DOHH2 (cell line): ENCODE results near the gene AP5B1.

ENCODE experiments used
- H3F3A ChIP-seq: fragments of 200-600 bp; sonication (generic), shearing (Covaris generic); 2 replicates; pipeline ENCODE4 v1.6.0; 2016; ENCODE audit warnings: antibody characterized with exemption, mild to moderate bottlenecking; ENCODE audit not compliant: control insufficient read depth, insufficient read depth
- H3K27ac ChIP-seq: fragments of 200-600 bp; sonication (generic); 2 replicates; pipeline ENCODE4 v1.5.1; 2014; ENCODE audit warnings: low read depth, mild to moderate bottlenecking, low read length, moderate library complexity
- H3K27me3 ChIP-seq: fragments of 200-600 bp; sonication (generic); 2 replicates; pipeline ENCODE4 v1.6.1; 2014; ENCODE audit warnings: mild to moderate bottlenecking, low read length, mixed read lengths; ENCODE audit not compliant: control insufficient read depth
- H3K36me3 ChIP-seq: fragments of 200-600 bp; sonication (generic); 2 replicates; pipeline ENCODE4 v1.6.1; 2014; ENCODE audit warnings: mild to moderate bottlenecking, low read length, moderate library complexity, mixed read lengths; ENCODE audit not compliant: control insufficient read depth
- H3K4me1 ChIP-seq: fragments of 200-600 bp; sonication (generic); 2 replicates; pipeline ENCODE4 v1.6.1; 2014; ENCODE audit warnings: mild to moderate bottlenecking, low read length, mixed read lengths; ENCODE audit not compliant: control insufficient read depth
- H3K4me2 ChIP-seq: fragments of 200-600 bp; sonication (generic); 2 replicates; pipeline ENCODE4 v1.6.0; 2014; ENCODE audit warnings: mild to moderate bottlenecking, low read length, moderate library complexity
- H3K4me3 ChIP-seq: fragments of 200-600 bp; sonication (generic); 2 replicates; pipeline ENCODE4 v1.5.1; 2014; ENCODE audit warnings: mild to moderate bottlenecking, low read length, mixed read lengths
- H3K79me2 ChIP-seq: fragments of 200-600 bp; sonication (generic); 2 replicates; pipeline ENCODE4 v1.6.1; 2014; ENCODE audit warnings: mild to moderate bottlenecking, low read length, mixed read lengths; ENCODE audit not compliant: control insufficient read depth
- H3K9me2 ChIP-seq: fragments of 200-600 bp; sonication (generic); replicated peaks from 2 replicates; pipeline ENCODE4 v1.6.1; 2014; ENCODE audit warnings: mild to moderate bottlenecking, low read length, mixed read lengths; ENCODE audit not compliant: control insufficient read depth
- H3K9me3 ChIP-seq: fragments of 200-600 bp; sonication (generic); 2 replicates; pipeline ENCODE4 v1.6.1; 2014; ENCODE audit warnings: antibody characterized with exemption, low read length, mixed read lengths; ENCODE audit not compliant: control insufficient read depth, insufficient read depth
- H4K20me1 ChIP-seq: fragments of 200-600 bp; sonication (generic); 2 replicates; pipeline ENCODE4 v1.6.0; 2014; ENCODE audit warnings: low read depth, mild to moderate bottlenecking, antibody characterized with exemption, low read length, moderate library complexity; ENCODE audit not compliant: control insufficient read depth, insufficient read depth
- EZH2phosphoT487 ChIP-seq: fragments of 200-600 bp; sonication (generic); IDR thresholded peaks from 2 replicates; pipeline ENCODE4 v1.6.1; 2017; ENCODE audit warnings: borderline replicate concordance, mild to moderate bottlenecking, antibody characterized with exemption, low read length, moderate library complexity, mixed read lengths
- TF ChIP-seq, protein P1 (sequence below): fragments of 200-600 bp; sonication (generic); IDR thresholded peaks from one replicate; pipeline ENCODE4 v1.5.1; 2014; ENCODE audit warnings: antibody characterized with exemption, mild to moderate bottlenecking, low read depth, low read length; ENCODE audit not compliant: poor library complexity, severe bottlenecking

AP5B1 gene

DNA sequence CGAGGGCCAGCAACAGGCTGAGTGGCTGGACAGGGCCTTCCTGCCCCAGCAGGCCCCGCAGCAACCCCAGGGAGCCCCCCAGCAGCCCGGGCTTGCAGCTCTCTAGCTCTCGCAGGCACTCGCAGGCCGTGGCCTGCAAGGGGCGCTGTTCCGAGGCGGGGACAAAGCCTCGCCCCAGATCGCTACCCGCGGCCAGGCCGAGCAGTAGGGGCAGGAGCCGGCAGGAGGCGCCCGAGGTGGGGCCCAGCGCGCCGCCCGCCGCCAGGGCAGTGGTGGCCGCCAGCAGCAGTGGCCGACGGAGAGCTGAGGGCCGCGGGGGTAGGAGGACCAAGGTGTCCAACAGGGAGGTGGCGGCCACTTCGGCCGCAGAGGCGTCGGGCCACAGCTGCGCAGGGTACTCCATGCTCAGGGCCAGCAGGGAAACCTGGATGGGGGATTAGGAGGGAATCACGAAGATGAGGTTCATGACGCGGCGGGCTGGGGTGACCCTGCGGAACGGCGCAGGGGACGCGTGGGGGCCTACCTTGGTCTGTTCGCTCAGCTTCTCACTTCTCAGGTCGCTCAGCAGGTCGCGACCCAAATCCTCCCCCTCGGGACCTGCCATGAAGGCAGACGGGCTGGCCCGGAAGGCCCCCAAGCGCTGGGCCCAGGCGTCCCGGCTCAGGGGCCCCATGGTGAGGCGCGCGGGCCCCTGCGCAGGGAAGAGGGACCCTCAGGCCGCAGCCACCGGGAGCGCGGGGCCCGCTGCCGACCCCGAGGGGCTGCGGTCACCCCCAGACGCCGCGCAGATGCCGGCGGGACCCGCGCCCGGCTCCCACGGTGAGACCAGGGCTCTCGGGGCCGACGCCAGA is 632 bp downstream of the AP5B1 start:
- H3K4me2 ChIP-seq: peak overlapping the region; percentile 90
- H4K20me1 ChIP-seq: peaks cover 12% of the 10 kb centered on the region
- peak overlapping the region; percentile 84 for H3K4me3 ChIP-seq
- H3K9me3 ChIP-seq: no peaks in the 10 kb centered on the region
- H3K9me2 ChIP-seq: no peaks in the 10 kb centered on the region
- H3K4me1 ChIP-seq: peaks cover 20% of the 10 kb centered on the region
- H3K27ac ChIP-seq: peak overlapping the region; percentile 44
- H3K79me2 ChIP-seq: peaks cover 39% of the 10 kb centered on the region
- H3K36me3 ChIP-seq: peaks cover 38% of the 10 kb centered on the region
- no peaks in the 10 kb centered on the region for H3F3A ChIP-seq
- H3K27me3 ChIP-seq: peaks cover 18% of the 10 kb centered on the region
- no peak for TF ChIP-seq EZH2phosphoT487
- TF ChIP-seq, protein P1, sequence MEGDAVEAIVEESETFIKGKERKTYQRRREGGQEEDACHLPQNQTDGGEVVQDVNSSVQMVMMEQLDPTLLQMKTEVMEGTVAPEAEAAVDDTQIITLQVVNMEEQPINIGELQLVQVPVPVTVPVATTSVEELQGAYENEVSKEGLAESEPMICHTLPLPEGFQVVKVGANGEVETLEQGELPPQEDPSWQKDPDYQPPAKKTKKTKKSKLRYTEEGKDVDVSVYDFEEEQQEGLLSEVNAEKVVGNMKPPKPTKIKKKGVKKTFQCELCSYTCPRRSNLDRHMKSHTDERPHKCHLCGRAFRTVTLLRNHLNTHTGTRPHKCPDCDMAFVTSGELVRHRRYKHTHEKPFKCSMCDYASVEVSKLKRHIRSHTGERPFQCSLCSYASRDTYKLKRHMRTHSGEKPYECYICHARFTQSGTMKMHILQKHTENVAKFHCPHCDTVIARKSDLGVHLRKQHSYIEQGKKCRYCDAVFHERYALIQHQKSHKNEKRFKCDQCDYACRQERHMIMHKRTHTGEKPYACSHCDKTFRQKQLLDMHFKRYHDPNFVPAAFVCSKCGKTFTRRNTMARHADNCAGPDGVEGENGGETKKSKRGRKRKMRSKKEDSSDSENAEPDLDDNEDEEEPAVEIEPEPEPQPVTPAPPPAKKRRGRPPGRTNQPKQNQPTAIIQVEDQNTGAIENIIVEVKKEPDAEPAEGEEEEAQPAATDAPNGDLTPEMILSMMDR: peak; percentile 99

DNA sequence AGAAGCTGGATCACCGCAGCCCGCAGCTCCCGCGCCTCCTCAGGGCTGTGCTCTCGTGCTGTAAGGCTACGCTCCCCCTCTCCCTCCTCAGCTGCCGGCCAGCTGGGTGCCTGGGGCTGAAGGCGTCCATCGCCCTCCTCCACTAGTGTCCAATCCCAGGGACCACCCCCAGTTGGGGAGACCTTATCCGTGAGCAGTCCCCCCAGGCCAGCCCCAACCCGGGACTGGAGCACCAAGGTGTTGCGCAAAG is 1.2 kb downstream of the AP5B1 start:
- peak overlapping the region; percentile 90 for H3K4me2 ChIP-seq
- H3K79me2 ChIP-seq: peaks cover 39% of the 10 kb centered on the region
- no peaks in the 10 kb centered on the region for H3K9me3 ChIP-seq
- peaks cover 38% of the 10 kb centered on the region for H3K36me3 ChIP-seq
- H3K27ac ChIP-seq: no peak overlapping the region
- peaks cover 14% of the 10 kb centered on the region for H4K20me1 ChIP-seq
- peaks cover 20% of the 10 kb centered on the region for H3K4me1 ChIP-seq
- H3K4me3 ChIP-seq: peak overlapping the region; percentile 84
- H3K9me2 ChIP-seq: no peaks in the 10 kb centered on the region
- H3K27me3 ChIP-seq: peaks cover 16% of the 10 kb centered on the region
- no peaks in the 10 kb centered on the region for H3F3A ChIP-seq
- no peak for TF ChIP-seq EZH2phosphoT487

DNA sequence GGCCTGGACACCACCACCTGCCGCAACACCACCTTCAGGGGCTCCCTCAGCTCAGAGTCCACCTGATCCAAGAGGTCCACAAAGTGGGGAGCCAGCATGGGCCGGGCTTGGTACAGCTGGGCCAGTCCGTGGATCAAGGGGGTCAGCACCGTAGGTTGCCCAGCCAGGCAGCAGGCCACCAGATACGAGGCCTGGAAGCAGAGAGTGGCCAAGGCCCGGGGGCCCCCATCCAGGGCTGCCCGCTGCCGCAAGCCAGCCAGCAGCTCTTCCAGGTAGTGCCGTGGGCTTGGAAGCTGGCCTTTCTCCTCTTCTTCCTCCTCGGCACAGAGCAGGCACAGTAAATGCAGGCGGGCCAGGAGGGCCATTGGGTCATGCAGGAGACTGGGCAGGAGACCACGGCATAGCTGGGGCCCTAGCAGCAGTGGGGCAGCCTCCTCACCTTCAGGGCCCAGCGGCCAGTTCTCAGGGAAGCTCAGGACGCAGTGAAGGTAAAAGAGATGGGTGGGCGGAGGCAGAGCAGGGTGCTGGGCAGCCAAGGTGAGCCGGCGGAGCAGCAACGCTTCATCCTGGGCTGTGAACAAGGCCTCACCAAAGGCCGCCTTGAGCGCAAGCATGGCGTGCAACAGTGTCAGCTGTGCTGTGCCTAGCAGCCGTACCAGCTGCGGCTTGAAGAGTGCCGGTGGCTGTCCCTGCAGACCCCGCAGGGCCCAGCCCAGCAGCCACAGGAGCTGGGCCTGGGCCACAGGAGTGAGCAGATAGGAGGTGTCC is 1.7 kb downstream of the AP5B1 start:
- Histone ChIP-seq H3K9me2 (no peaks in the 10 kb centered on the region), H3K27me3 (peaks cover 12% of the 10 kb centered on the region; the same call in 1 of the 2 replicates), H3K9me3 (no peaks in the 10 kb centered on the region), H3K36me3 (peaks cover 38% of the 10 kb centered on the region), H3K4me2 (peak overlapping the region; percentile 90), H3K79me2 (peaks cover 39% of the 10 kb centered on the region), H3K4me1 (peaks cover 20% of the 10 kb centered on the region), H4K20me1 (peaks cover 15% of the 10 kb centered on the region), H3F3A (no peaks in the 10 kb centered on the region), H3K27ac (no peak overlapping the region), H3K4me3 (peak overlapping the region; percentile 84)
- no peak for TF ChIP-seq EZH2phosphoT487
- TF ChIP-seq, protein P1: no peak
